Activated CD8-positive, alpha-beta memory T cell treated with anti-CD3 and anti-CD28 coated beads, Interleukin-2, amount 50 U/mL, for 1 hour (primary cell): ENCODE measurements around the gene CHKB.
"Not testable (repeated sequence)": the region's sequence is repeated elsewhere in the genome, so short reads cannot be mapped to it uniquely, and the experiment has no call there.

Experiments
- DNase-seq: peaks from one replicate; pipeline ENCODE4 v3.0.0-alpha.2; 2020; ENCODE audit errors: extremely low read depth

CHKB gene

DNA sequence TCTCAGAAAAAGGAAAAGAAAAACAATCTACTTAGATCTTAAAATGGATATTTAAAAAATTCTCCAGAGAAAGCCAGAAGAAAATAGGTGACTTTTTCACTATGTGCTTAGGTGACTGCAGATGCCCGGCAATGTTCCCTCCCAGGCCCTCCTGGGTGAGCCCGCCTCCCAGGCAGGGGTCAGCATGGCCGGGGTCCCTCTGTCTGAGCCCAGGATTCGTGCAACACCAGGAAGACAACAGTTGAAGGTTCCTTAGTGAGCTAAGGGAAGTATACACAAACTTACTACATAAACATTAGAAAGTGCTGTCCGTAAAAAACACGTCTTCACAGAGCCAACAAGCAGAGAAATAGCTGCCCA, 29.5 kb upstream of the CHKB start:
- no peak for DNase-seq

- DNase-seq: no peak
These were observed 28.9 kb upstream of the CHKB start for GRCh38 chr22:50611341-50612060.

DNA sequence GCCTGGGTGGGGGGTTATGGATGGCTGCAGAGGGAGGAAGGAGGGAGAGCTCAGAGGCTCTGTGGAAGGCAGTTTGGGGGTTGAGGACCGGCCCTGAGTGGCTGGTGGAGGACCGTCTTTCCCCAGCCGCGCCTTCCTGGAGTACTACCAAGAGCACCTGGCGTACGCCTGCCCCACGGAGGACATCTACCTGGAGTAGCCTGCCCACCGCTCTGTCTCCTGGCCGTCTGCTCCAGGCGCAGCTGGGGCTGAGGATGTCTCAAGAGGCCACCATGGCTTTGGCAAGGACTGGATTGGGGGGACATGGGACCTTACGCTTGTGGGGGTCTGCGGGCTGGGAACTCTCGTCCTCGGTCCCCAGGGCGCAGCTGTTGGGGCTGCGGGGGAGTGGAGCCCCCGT, 27.9 kb upstream of the CHKB start:
- DNase-seq: no peak

- DNase-seq: no peak
These were observed 27.4 kb upstream of the CHKB start for GRCh38 chr22:50610041-50610451.

GRCh38 chr22:50609599-50609998, 26.9 kb upstream of the CHKB start:
- DNase-seq: no peak

DNA sequence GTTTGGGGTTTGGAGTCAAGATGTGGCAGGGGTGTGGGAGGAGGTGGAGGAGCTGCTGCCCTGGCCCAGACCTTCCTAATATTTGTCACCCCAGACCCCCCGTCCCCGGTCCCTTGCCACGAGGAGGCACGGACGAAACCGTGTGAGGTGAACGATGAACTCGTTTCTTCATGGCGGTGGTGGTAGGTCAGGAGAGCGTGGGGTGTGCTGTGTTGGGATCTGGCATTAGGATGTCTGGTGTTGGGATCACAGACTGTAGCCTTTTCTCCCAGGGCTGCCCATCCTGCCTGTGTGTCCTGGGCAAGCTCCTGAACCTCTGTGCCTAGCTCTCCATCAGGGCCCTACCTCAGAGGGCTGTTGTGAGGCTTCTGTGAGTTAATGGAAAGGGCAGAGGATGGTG, 26.3 kb upstream of the CHKB start:
- no peak for DNase-seq

GRCh38 chr22:50608058-50608840, 25.6 kb upstream of the CHKB start:
- not testable (repeated sequence) for DNase-seq

DNA sequence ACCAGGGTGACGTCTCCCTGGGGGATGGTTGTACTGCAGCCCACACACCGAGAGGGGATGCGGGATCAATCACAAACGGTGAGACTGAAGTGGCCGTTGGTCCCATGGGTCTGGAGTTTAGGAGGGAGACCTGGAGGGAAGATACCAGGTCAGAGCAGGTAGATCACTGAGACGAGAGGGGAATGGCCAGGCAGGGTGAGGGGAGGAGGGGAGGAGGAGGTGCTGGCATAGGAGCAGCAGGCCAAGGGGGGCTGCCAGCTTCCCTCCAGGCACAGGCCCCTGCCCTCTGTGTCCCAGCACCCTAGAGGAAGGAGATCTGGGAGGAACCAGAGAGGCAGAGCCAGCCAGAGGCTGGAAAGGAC, 25.0 kb upstream of the CHKB start:
- DNase-seq: no peak

GRCh38 chr22:50606946-50607658, 24.5 kb upstream of the CHKB start:
- no peak for DNase-seq

DNA sequence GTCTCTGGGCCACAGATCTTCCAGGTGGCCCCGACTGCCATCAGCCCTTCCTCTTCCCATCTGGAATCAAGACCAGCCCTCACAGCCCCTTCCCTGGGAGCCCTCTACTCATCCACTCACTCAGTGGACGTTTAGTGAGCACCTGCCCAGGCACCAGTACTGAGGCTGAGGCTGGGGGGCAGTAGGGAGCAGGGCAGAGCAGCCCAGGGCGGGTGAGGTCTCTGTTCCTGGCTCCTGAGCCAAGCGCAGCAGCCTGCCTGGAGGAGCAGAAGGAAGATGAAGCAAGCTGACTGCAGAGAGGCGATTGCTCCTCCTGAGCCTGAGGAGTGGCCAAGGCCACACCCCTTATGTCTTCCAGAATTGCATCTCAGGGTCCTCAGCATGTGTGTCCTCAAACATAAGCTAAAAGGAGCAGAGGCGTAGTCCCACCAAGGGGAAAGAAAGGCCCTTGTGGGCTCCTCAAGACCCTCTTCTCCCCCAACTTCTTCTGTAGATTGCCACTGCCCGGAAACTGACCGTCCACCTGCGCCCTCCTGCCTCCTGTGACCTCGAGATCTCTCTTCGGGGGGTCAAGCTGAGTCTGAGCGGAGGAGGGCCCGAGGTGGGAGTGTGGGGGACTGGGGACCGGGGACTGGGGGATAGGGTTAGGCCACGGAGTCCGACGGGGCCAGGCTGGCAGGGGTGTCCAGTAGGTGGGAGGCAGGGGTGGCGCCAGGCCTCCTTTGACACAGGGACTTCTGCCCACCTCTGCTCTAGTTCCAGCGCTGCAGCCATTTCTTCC, 23.7 kb upstream of the CHKB start:
- DNase-seq: no peak

GRCh38 chr22:50605613-50606074, 23.0 kb upstream of the CHKB start:
- no peak for DNase-seq

DNA sequence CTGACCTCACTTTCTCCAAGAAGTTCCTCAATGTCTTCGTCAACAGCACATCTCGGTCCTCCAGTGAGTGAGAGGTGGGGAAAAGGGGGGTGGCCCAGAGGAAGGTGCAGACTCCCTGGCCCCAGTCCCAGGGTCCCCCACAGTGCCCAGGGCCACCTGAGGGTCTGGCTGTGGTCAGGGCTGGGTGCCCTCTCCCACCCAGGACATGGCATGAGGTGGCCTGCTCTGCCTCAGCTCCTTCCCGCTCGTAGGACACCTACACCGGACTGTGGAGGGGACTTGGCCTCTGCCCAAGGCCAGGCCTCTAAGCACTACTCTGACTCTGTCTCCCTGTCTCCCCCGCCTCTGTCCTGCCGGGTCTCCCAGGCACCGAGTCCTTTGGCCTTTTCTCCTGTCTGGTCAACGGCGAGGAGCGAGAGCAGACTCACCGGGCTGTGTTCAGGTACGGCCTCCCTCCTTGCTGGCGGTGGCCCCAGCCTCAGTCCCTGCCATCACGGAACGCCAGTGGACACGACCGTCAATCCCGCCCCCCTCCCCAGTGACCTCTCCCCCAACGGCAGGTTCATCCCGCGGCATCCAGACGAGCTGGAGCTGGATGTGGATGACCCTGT, 22.5 kb upstream of the CHKB start:
- no peak for DNase-seq

- no peak for DNase-seq
These were observed 21.8 kb upstream of the CHKB start for GRCh38 chr22:50604256-50605001.

DNA sequence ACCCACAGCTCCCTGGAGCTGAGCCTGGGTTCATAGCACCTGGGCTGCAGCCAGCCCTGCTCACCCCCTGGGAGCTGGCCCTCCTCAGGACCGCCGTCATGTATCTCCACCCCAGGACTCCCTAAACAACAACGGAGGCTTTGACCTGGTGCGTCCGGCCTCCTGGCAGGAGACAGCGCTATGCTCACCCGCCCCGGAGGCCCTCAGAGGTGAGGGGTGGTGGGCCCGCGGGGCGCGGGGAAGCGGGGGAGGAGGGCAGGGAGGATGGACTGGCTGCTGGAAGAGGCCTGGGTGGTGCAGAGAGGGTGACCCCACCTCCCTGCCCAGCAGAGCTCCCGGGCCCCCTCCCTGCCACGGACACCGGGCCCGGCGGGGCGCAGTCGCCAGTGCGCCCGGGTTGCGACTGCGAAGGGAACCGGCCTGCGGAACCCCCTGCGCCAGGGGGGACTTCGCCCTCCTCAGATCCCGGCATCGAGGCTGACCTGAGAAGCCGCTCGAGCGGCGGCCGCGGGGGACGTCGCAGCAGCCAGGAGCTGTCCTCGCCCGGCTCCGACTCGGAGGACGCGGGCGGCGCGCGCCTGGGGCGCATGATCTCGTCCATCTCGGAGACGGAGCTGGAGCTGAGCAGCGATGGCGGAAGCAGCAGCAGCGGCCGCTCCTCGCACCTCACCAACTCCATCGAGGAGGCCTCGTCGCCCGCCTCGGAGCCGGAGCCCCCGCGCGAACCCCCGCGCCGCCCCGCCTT, 21.0 kb upstream of the CHKB start:
- no peak for DNase-seq

DNA sequence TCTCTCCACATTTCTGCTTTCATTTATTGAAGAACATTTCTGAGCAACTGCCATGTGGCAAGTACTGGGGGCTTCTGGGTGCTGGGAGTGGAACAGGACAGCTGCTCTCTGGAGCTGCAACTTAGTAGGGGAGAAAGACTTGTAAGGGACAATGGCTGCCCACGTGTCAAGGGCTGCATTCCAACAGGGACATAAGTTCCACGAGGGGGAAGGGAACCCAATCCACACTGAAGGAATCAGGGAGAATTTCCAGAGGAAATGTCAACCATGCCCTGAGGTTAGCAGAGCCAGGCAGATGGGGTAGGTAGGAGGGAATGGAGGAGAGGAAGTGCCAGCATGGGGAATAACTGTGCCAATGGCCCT, 19.7 kb upstream of the CHKB start:
- DNase-seq: no peak

DNA sequence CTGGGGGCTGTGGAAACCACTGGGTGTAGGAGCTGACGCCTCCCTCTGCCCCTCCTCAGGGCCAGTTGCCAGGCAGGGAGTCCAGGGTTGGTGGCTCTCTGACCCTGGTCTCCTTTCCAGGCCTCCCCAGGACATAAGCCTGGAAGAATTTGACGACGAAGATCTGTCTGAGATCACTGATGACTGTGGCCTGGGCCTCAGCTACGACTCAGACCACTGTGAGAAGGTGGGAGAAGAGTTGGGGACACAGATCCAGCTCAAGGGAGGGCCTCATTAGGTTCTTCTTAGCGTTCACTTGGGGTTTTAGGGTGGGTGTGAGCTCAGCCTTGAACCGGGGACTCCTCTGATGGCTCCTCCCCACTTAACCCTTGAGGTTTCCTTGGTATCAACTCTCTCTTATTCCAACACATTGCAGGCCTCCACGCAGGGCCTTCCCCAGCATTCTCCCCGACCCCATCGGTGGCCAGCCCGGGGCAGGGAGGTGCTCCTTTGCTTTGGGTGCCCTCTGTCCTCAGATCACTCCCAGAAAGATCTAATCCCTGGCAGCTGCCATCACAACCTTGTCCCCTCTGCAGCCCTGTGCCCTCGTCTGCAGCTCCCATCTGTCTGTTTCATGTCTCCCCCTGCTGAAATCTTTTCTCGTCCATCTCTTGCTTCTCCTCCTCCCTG, 19.2 kb upstream of the CHKB start:
- DNase-seq: no peak

DNA sequence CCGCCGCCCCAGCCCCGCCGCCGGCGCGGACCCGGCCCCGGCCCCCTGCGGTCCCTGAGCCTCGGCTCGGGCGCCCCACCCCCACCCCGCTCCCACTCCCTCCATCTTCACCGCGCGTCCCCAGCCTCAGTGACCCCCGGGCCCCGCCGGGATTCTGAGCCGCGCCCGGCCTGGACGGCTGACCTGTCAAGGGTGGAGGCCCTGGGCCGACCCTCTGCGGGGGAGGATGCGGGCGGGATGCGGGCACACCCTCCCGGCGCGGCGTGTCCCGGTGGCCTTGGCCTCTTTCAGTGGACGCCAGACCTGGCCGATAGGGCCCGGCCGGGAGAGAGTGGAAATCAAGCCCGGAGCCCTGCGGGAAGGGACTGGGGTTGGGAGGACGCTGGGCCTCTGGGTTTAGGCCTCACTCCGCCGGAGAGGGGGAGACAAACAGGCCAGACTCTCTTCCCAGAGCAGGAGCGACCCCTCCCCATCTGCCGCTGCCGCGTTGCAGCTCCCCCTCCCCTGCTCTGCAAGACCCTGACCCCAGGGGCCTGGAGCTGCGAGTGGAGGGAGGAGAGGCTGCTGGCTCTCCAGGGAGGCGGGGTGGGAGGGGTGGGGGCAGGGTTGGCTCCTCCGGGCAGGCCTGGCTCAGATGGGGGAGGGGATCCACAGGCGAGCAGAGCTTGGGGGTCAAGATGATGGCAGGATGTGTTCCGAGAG, 18.5 kb upstream of the CHKB start:
- DNase-seq: no peak

DNA sequence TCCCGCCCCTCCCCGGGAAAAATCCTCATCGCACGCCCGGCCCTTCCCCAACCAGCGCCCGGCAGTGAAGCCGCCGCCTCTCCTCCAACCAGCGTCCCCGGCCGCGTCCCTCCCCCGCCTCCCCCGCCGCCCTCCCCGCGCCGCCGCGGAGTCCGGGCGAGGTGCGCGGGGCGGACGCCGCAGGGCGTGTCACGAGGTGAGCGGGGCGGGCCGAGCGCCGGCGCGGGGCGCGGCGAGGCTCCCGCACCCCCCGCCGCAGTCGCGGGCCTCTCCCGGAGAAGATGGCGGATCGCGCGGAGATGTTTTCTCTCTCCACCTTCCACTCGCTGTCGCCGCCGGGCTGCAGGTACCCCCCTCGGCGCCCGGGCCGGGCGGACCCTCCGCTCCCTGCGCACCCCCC, 17.9 kb upstream of the CHKB start, which contains the start of gene MAPK8IP2:
TSS of gene MAPK8IP2 (plus strand) at position 256 of the 400 bp plus-strand sequence. CDS start at position 282, 26 bp downstream.
- DNase-seq: no peak
